Hippocampal formation (tissue), 2 donors: ENCODE measurements around the gene HK2.

Source experiments
- DNase-seq, 2 donors: peaks; one replicate each; lab custom pipeline; 2025; lab: John Stamatoyannopoulos, UW

HK2 gene

GRCh38 chr2:74937221-74937880, 103.4 kb downstream of the HK2 start:
- DNase-seq, result no peak

GRCh38 chr2:74938264-74938663, 104.3 kb downstream of the HK2 start:
- no peak for DNase-seq

DNA sequence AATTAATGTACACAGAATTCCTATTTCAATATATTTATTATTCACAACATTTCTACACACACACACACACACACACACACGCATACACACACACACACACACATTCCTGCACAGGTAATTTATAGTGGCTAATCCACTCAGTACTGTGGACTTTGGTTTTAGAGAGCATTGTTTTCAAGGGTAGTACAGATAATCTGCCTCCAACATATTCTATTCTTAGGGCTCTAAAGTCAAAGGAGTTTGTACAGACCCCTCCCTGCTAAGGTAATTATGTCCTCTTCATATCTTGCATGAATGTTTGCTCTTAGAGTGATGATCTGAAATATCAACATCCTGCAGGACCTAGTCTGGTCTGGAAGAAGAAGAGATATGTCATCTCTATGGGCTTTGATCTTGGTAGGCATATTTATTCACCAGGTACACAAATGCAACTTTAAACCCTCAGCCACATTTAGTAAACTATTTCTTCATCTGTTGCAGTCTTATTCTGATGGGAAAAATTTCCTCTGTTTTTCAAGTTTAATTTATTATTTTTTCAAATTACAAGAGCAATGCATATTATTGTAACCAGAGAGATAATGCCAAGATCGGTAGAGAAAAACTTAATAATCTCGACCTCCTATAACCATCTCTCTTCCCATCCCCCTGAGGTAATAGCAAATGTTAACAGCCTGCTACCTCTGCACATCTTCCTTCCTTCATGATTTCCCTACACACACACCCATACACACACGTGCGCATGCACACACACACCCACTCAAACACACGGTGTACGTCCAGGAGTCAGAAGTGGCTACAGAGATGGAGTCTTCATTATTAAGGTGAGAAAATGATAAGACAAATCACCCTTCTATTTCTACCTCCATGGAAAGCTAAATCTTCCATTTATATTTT, 106.2 kb downstream of the HK2 start:
- DNase-seq, result no peak

- DNase-seq, result no peak
Measured at GRCh38 chr2:74941284-74941683, 107.4 kb downstream of the HK2 start.

DNA sequence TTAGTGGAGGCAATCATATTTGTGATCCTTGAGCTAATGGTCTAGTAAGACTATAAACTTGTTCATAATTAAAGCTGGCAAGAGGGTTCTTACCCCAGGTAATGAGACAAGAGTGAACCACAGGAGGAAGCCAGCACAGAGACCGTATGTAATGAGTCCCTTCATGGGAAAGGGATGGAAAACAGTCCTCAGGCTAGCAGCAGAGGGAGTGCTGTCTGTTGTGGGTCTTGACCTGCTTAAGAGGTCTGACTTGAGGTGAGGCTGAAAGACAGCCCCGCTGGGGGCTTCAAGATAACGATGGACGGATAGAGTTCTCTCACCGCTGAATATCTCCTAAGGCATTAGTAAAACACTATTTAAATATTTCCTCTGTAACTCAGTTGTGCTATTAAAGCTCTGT, 108.3 kb downstream of the HK2 start:
- no peak for DNase-seq
